ENCODE measurements around the gene TRIM34.
"Not testable (repeated sequence)": the region's sequence is repeated elsewhere in the genome, so short reads cannot be mapped to it uniquely, and the experiment has no call there.

Gene TRIM34

DNA sequence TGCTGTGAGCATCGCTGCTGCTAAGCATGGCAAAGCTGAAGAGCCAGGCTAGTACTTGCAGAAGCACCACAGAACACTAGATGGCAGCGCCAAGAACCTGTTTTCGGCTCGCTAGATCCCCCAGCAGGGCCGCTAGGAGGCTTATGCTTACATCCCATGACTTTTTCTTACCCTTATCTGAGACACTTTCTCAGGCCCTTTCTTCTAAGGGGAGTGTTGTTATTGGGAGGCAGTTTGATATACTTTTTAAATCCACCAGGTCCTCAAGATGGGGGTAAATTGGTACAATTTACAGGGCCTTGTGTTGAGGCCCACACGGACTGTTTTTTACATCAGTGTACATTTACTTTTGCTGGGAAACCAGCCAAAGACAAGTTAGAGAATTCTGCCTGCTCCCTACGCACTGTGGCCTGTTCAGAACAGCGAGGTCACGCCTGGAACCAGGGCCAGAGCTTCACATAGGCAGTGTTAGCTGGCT lies 24.4 kb upstream of the TRIM34 start:
- FAIRE-seq, result peak; percentile 90
- DNase-seq (ENCODE audit: insufficient read length), result peak; percentile 35
- no peak for TF ChIP-seq POLR2AphosphoS5 (IDR thresholded peaks at IDR 0.05; ENCODE audit: low read depth, low read length)
- no peak for TF ChIP-seq POLR2A (IDR thresholded peaks at IDR 0.05; ENCODE audit: low read depth, low read length)
- no peak for TF ChIP-seq TAF1 (IDR thresholded peaks at IDR 0.05; ENCODE audit: borderline replicate concordance, low read depth, low read length)

DNA sequence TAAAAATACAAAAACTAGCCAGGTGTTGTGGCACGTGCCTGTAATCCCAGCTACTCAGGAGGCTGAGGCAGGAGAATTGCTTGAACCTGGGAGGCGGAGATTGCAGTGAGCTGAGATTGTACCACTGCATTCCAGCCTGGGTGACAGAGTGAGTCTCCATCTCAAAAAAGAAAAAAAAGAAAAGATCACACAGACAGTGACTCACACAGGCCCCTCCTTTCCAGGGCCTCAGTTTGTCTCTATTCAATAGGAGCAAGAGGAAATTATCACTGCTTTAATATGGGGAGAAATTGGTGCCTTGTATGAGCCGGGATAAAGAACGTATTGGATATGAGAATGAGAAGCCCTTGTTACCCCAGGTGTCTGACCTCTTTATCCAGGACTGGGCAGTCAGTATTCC lies 22.0 kb upstream of the TRIM34 start:
- not testable (repeated sequence) for DNase-seq (ENCODE audit: insufficient read length); FAIRE-seq

DNA sequence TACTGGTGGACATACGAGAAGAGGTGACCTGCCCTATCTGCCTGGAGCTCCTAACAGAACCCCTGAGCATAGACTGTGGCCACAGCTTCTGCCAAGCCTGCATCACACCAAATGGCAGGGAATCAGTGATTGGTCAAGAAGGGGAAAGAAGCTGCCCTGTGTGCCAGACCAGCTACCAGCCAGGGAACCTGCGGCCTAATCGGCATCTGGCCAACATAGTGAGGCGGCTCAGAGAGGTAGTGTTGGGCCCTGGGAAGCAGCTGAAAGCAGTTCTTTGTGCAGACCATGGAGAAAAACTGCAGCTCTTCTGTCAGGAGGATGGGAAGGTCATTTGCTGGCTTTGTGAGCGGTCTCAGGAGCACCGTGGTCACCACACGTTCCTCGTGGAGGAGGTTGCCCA lies 21.5 kb upstream of the TRIM34 start:
- FAIRE-seq (no peak), DNase-seq (ENCODE audit: insufficient read length) (no peak)
- TF ChIP-seq TAF1 (IDR thresholded peaks at IDR 0.05; ENCODE audit: borderline replicate concordance, low read depth, low read length) (no peak), POLR2A (IDR thresholded peaks at IDR 0.05; ENCODE audit: low read depth, low read length) (no peak), POLR2AphosphoS5 (IDR thresholded peaks at IDR 0.05; ENCODE audit: low read depth, low read length) (no peak)

DNA sequence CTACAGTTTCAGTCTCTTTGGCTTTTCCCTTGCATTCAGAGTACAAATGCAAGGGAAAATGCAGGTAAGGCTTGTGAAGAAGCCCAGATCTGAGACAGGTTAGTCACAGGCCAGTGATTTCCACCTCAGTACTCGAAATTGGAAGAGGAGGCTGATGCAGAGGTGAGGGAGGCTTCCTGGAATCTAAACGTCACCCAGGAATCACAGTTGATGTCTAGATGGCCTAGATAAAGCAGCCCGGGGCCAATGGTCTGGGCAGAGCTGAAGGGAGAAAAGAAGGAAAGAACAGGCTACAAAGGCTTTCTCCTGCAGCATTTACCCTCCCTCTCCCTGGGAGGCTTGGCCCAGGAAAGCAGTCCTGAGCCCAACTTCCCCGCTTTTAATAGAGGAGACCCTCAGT lies 19.9 kb upstream of the TRIM34 start:
- FAIRE-seq (no peak), DNase-seq (ENCODE audit: insufficient read length) (no peak)
- TF ChIP-seq POLR2AphosphoS5 (IDR thresholded peaks at IDR 0.05; ENCODE audit: low read depth, low read length) (no peak), TAF1 (IDR thresholded peaks at IDR 0.05; ENCODE audit: borderline replicate concordance, low read depth, low read length) (no peak), POLR2A (IDR thresholded peaks at IDR 0.05; ENCODE audit: low read depth, low read length) (no peak)

DNA sequence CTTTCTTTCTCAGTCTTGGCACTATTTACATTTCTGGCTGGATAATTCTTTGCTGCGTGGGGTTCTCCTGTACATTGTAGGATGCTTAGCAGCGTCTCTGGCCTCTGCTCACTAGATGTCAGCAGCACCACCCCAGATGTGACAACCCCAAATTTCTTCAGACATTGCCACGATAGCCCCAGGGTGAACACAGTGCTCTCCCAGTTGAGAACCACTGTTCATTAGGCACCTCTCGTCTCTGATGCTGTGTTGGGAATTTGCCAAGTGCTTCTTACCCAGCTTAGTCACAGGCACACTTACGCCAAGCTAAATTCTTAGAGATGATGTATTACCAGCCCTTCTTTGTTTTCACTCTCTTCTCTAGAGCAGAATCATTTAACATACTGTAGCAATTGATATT lies 19.0 kb upstream of the TRIM34 start:
- no peak for DNase-seq (ENCODE audit: insufficient read length)
- FAIRE-seq, result no peak
- TF ChIP-seq POLR2A (IDR thresholded peaks at IDR 0.05; ENCODE audit: low read depth, low read length) (no peak), POLR2AphosphoS5 (IDR thresholded peaks at IDR 0.05; ENCODE audit: low read depth, low read length) (no peak), TAF1 (IDR thresholded peaks at IDR 0.05; ENCODE audit: borderline replicate concordance, low read depth, low read length) (no peak)

DNA sequence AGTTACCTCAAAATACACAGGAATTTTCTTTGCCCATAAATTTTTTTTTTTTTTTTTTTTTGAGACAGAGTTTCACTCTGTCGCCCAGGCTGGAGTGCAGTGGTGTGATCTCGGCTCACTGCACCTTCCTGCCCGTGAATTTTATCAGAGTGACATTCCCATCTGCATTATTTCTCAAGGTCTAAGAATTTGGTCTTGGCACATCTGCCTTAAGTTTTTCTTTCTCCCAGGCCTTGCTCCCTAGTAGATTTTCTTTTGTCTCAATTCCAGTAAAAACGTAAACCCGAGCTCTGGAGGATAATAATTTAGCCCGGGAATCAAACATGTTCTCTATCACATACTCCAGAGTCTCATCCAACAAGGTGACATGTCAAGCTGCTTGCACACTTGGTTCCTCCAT lies 16.0 kb upstream of the TRIM34 start:
- no peak for DNase-seq (ENCODE audit: insufficient read length)
- TF ChIP-seq POLR2A (IDR thresholded peaks at IDR 0.05; ENCODE audit: low read depth, low read length), result no peak
- TF ChIP-seq TAF1 (IDR thresholded peaks at IDR 0.05; ENCODE audit: borderline replicate concordance, low read depth, low read length), result no peak
- TF ChIP-seq POLR2AphosphoS5 (IDR thresholded peaks at IDR 0.05; ENCODE audit: low read depth, low read length), result no peak
- no peak for FAIRE-seq

DNA sequence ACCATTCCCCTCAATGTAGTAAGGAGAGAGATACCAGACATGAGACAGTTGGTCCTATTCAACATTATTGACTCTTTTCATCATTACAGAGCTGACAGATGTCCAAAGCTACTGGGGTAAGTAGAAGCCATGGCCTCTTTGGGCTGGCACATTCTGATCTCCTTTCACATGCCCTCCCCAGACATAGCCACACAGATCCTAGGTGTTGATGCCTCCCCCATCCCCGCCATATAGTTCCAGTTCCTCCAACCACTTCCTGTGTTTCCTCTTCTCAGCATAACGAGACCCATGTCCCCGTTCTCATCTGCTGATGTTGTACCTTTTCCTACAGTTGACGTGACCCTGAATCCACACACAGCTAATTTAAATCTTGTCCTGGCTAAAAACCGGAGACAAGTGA lies 14.4 kb upstream of the TRIM34 start:
- peak; percentile 40 for FAIRE-seq
- TF ChIP-seq POLR2A (IDR thresholded peaks at IDR 0.05; ENCODE audit: low read depth, low read length), result no peak
- TF ChIP-seq TAF1 (IDR thresholded peaks at IDR 0.05; ENCODE audit: borderline replicate concordance, low read depth, low read length), result no peak
- no peak for TF ChIP-seq POLR2AphosphoS5 (IDR thresholded peaks at IDR 0.05; ENCODE audit: low read depth, low read length)
- no peak for DNase-seq (ENCODE audit: insufficient read length)

DNA sequence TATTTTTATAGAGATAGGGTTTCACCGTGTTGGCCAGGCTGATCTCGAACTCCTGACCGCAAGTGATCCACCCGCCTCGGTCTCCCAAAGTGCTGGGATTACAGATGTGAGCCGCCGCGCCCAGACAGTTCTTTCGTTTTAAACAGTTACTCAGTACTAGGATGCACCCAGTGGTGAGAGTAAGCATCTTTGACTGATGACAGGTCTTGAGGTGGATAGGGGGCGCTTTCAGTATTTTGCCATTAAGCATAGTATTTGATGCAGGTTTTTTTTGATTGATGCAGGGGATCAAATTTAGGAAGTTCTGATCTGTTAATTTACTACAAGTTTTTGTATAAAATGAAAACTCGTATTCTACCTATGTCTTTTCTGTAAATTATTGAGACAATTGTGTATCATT lies 13.2 kb upstream of the TRIM34 start:
- no peak for DNase-seq (ENCODE audit: insufficient read length)
- FAIRE-seq, result no peak
- no peak for TF ChIP-seq TAF1 (IDR thresholded peaks at IDR 0.05; ENCODE audit: borderline replicate concordance, low read depth, low read length)
- no peak for TF ChIP-seq POLR2A (IDR thresholded peaks at IDR 0.05; ENCODE audit: low read depth, low read length)

DNA sequence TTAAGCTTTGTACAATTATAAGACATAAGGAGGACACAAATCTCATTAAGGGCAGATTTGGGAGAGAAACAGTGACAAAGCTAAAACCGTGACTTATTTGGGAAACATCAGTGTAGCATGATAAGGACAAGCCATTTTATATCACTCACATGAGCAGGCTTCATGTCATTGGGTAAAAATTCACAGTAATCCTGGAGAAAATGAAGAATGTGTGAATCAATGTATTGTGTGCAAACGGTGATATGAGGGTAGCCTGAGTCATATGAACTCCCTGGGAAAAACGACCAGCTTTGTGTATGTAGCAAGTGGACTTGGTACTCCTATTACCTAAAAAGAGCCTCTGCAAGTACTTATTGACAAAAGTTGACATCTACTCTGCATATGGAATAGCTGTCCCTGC lies 6.0 kb upstream of the TRIM34 start:
- DNase-seq (ENCODE audit: insufficient read length), result no peak
- TF ChIP-seq POLR2AphosphoS5 (IDR thresholded peaks at IDR 0.05; ENCODE audit: low read depth, low read length), result no peak
- no peak for TF ChIP-seq TAF1 (IDR thresholded peaks at IDR 0.05; ENCODE audit: borderline replicate concordance, low read depth, low read length)
- TF ChIP-seq POLR2A (IDR thresholded peaks at IDR 0.05; ENCODE audit: low read depth, low read length), result no peak
- no peak for FAIRE-seq

DNA sequence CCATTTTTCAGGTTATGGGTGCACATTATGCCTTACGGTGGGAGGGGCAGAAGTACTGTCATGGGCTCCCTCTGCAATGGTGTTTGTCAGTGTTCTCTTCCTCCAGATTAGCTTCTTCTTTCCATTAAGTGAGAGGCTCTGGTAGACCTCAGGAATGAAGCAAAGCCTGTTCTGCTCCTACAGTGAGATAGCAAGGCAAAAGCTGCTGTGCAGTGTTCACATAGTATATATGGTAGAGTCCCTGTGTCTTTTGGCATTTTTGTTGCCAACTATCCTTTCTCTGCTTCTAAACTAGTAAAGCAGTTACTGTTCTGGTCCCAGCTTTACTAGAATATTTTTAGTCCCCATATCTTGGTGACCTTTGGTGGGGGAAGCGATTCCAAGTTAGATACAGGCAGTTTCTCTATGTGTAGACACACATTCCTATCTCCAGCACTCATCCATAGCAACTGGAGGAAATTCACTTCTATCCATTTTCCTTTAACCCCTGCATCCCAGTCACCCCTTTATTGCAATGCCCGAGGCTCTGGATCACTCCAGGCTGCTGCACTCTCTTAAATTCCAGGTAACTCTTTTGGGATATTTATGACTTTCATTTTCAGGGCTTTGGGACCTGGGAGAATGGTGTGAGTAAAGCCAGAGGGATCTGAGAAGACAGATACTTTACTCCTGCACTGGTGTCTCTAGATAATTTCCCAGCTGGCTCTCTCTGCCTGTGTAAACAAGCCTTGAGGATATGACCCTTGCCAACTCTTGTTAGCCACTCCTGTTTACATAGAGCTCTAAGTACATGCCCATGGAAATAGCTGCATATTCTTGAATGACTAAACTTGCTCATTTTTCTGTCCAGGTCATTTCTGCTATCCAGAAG lies 3.9 kb upstream of the TRIM34 start:
- FAIRE-seq, result no peak
- no peak for DNase-seq (ENCODE audit: insufficient read length)
- TF ChIP-seq POLR2A (IDR thresholded peaks at IDR 0.05; ENCODE audit: low read depth, low read length) (no peak), TAF1 (IDR thresholded peaks at IDR 0.05; ENCODE audit: borderline replicate concordance, low read depth, low read length) (no peak), POLR2AphosphoS5 (IDR thresholded peaks at IDR 0.05; ENCODE audit: low read depth, low read length) (no peak)

DNA sequence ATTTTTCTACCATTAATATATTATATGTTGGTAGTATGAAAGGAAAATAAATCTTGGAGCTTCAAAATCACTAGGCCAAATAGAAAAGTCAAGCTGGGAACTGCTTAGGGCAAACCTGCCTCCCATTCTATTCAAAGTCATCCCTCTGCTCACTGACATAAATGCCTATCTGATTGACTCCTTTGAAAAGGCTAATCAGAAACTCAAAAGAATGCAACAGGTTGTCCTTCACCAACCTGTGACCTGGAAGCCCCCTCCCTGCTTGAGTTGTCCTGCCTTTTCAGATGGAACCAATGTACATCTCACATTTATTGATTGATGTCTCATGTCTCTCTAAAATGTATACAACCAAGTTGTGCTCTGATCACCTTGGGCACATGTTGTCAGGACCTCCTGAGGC lies 3.2 kb upstream of the TRIM34 start:
- FAIRE-seq (no peak), DNase-seq (ENCODE audit: insufficient read length) (no peak)
- TF ChIP-seq POLR2AphosphoS5 (IDR thresholded peaks at IDR 0.05; ENCODE audit: low read depth, low read length), result no peak
- no peak for TF ChIP-seq TAF1 (IDR thresholded peaks at IDR 0.05; ENCODE audit: borderline replicate concordance, low read depth, low read length)
- no peak for TF ChIP-seq POLR2A (IDR thresholded peaks at IDR 0.05; ENCODE audit: low read depth, low read length)

DNA sequence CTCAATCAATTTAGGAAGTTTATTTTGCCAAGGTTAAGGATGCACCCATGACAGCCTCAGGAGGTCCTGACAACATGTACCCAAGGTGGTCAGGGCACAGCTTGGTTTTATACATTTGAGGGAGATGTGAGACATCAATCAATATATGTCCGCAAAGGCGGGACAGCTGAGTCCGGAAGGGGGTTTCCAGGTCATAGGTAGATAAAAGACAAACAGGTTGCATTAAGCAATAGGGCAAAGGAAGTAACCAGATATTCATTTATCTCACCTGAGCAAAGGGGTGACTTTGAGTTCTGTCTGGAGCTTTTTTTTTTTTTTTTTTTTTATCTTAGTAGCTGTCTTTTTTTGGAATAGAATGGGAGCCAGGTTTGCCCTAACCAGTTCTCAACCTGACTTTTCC lies 2.0 kb upstream of the TRIM34 start:
- no peak for DNase-seq (ENCODE audit: insufficient read length)
- TF ChIP-seq TAF1 (IDR thresholded peaks at IDR 0.05; ENCODE audit: borderline replicate concordance, low read depth, low read length), result no peak
- TF ChIP-seq POLR2AphosphoS5 (IDR thresholded peaks at IDR 0.05; ENCODE audit: low read depth, low read length), result no peak
- TF ChIP-seq POLR2A (IDR thresholded peaks at IDR 0.05; ENCODE audit: low read depth, low read length), result no peak
- FAIRE-seq, result no peak

Measured in GM12892 (cell line).